GM12801 (cell line): ENCODE measurements around the gene GRK5.

ENCODE experiments used
- TF ChIP-seq, protein P1 (sequence below): IDR thresholded peaks from one replicate; pipeline ENCODE4 v1.5.1; 2011; ENCODE audit warnings: control low read depth; ENCODE audit not compliant: insufficient read length; ENCODE audit errors: extremely low read depth

GRK5 gene

DNA sequence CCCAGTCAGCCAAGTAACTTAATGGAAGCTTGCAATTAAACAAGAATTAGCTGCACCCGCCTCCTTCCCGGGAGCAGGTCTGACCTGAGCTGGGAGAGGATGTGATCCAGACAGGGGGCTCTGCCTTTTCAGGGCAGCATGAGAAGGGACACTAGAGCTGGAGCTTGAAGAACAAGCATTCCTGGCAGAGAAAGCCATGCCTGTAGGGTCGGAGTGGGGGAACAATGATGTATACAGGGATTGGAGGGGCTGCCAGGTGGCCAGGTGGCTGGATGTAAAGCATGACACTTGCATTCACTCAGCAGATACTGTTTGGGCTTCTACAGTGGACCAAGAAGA lies 112.5 kb downstream of the GRK5 start:
- TF ChIP-seq, protein P1, sequence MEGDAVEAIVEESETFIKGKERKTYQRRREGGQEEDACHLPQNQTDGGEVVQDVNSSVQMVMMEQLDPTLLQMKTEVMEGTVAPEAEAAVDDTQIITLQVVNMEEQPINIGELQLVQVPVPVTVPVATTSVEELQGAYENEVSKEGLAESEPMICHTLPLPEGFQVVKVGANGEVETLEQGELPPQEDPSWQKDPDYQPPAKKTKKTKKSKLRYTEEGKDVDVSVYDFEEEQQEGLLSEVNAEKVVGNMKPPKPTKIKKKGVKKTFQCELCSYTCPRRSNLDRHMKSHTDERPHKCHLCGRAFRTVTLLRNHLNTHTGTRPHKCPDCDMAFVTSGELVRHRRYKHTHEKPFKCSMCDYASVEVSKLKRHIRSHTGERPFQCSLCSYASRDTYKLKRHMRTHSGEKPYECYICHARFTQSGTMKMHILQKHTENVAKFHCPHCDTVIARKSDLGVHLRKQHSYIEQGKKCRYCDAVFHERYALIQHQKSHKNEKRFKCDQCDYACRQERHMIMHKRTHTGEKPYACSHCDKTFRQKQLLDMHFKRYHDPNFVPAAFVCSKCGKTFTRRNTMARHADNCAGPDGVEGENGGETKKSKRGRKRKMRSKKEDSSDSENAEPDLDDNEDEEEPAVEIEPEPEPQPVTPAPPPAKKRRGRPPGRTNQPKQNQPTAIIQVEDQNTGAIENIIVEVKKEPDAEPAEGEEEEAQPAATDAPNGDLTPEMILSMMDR, result no peak

DNA sequence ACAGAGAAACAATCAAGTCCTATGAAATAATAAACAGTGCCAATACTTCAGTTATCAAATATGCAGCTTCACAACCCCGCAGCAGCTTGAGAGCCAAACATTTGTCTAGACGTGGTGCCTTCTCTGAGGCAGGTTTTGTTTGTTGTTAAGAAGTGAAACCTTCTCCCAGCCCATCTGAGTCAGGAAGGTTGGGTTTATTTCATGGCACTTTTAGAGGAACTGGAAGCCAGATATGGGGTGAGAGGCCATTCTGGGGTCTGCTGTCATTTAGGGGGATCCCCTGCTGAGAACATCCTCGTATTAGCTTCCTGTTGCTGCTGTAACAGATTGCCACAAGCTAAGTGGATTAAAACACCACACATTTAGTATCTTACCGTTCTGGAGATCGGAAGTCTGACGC lies 113.6 kb downstream of the GRK5 start:
- TF ChIP-seq, protein P1, result no peak

GRCh38 chr10:119323085-119324016 lies 116.0 kb downstream of the GRK5 start:
- TF ChIP-seq, protein P1, result no peak

- TF ChIP-seq, protein P1, result no peak
Measured at GRCh38 chr10:119325131-119325530, 117.8 kb downstream of the GRK5 start.

DNA sequence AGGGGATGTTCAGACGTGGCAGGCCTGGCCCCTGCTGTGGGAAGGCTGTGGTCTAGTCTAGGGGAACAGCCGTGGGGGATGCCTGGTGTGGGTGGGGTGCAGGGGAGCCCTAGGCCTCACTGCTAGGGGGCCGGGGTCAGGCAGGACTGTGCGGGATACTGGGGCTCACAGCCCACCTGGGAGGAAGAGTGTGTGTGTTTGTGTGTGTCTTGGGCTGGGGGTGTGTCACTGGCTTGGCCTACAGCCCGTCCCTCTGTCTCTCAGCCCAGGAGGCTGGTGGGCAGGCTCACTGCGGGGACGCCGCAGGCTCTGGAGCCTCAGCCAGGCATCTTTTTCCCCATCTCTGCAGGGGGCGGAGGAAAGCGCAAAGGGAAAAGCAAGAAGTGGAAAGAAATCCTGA lies 118.8 kb downstream of the GRK5 start:
- TF ChIP-seq, protein P1, result no peak

- TF ChIP-seq, protein P1, result no peak
Measured at GRCh38 chr10:119327096-119327745, 119.8 kb downstream of the GRK5 start.

GRCh38 chr10:119328223-119328622 lies 120.9 kb downstream of the GRK5 start:
- TF ChIP-seq, protein P1, result no peak
